Panc1 (cell line): ENCODE results near the gene SLC2A6. TPM values are rescaled to one million over a fixed set of nuclear protein-coding genes. Genes with fewer than 3 reads are reported as not detected.
"Not testable (repeated sequence)": the region's sequence is repeated elsewhere in the genome, so short reads cannot be mapped to it uniquely, and the experiment has no call there.

Experiments
- ATAC-seq: fragments of 200-7000 bp; cut with Tn5 transposase; 2 replicates; pipeline ENCODE4 v1.9.1; 2020; ENCODE audit warnings: mild to moderate bottlenecking, moderate library complexity
- BruUV-seq: library from RNA; stranded (reverse); fragments of 400-500 nt; replicated peaks from 2 replicates; lab custom pipeline; 2021; lab: Mats Ljungman, UMichigan
- CTCF ChIA-PET: fragments of 300-600 bp; sonication (Branson Sonifier 250); formaldehyde crosslinking; loops from one replicate; lab custom pipeline; 2022; ENCODE audit warnings: antibody characterized with exemption; lab: Charles Lee
- POLR2A ChIA-PET: fragments of 300-600 bp; sonication (Branson Sonifier 250); formaldehyde crosslinking; loops from one replicate; lab custom pipeline; 2022; ENCODE audit warnings: antibody characterized with exemption; lab: Charles Lee
- DNase-seq: peaks from one replicate; pipeline ENCODE4 v3.0.0-alpha.2; 2010; ENCODE audit warnings: low read depth, low spot score
- H3K27ac ChIP-seq: 2 replicates; pipeline ENCODE4 v1.5.1; 2011; ENCODE audit warnings: mild to moderate bottlenecking, low read length, inconsistent platforms
- H3K27me3 ChIP-seq: fragments of 200-500 bp; sonication (Bioruptor generic); 2 replicates; pipeline ENCODE4 v1.6.0; 2014; ENCODE audit warnings: low read length, inconsistent platforms; ENCODE audit not compliant: control insufficient read depth, insufficient read depth
- H3K36me3 ChIP-seq: fragments of 200-500 bp; sonication (Bioruptor generic); 2 replicates; pipeline ENCODE4 v1.5.1; 2014; ENCODE audit warnings: inconsistent platforms, mild to moderate bottlenecking, low read length, moderate library complexity; ENCODE audit not compliant: control insufficient read depth, insufficient read depth
- H3K4me1 ChIP-seq: 2 replicates; pipeline ENCODE4 v1.5.1; 2011; ENCODE audit warnings: inconsistent platforms, mild to moderate bottlenecking, low read length, moderate library complexity; ENCODE audit not compliant: control insufficient read depth, insufficient read depth
- H3K4me3 ChIP-seq, 2 experiments: 2 replicates each; pipeline ENCODE4 v1.5.1; 2011 to 2012; ENCODE audit warnings: low read depth in 2 of 2, low read length in 2 of 2, mild to moderate bottlenecking in 2 of 2, inconsistent platforms in 1 of 2, moderate library complexity in 1 of 2
- H3K9me3 ChIP-seq: fragments of 200-500 bp; sonication (Bioruptor generic); 2 replicates; pipeline ENCODE4 v1.5.1; 2014; ENCODE audit warnings: low read depth, mild to moderate bottlenecking, inconsistent platforms, low read length, moderate library complexity; ENCODE audit not compliant: control insufficient read depth, insufficient read depth
- CTCF ChIP-seq: fragments of 450-650 bp; IDR thresholded peaks from 2 replicates; pipeline ENCODE4 v1.5.1; 2017; ENCODE audit warnings: mild to moderate bottlenecking
- POLR2AphosphoS5 ChIP-seq: IDR thresholded peaks from 2 replicates; pipeline ENCODE4 v1.6.1; 2012; ENCODE audit warnings: mild to moderate bottlenecking, low read depth, low read length, moderate library complexity
- REST ChIP-seq, 2 experiments: IDR thresholded peaks; 2 replicates each; pipeline ENCODE4 v1.6.1; 2011 to 2012; ENCODE audit warnings: low read depth in 2 of 2, control low read depth in 1 of 2, low read length in 1 of 2, mild to moderate bottlenecking in 1 of 2, moderate library complexity in 1 of 2; ENCODE audit not compliant: insufficient read depth in 1 of 2
- SIN3A ChIP-seq: IDR thresholded peaks from 2 replicates; pipeline ENCODE4 v1.6.1; 2012; ENCODE audit warnings: low read depth, mild to moderate bottlenecking, low read length, moderate library complexity, borderline replicate concordance; ENCODE audit not compliant: insufficient read depth
- TCF7L2 ChIP-seq: IDR thresholded peaks from 2 replicates; pipeline ENCODE4 v1.6.1; 2011; ENCODE audit warnings: mild to moderate bottlenecking, low read depth, low read length, inconsistent platforms
- in situ Hi-C: cut with HindIII; loops from 2 replicates; pipeline ENCODE4 v1.10.0; 2016; ENCODE audit warnings: low sequenced_read_pairs, low pct_unique_long_range_greater_than_20kb
- intact Hi-C: fragments of 100-400 bp; cut with micrococcal nuclease; formaldehyde crosslinking; loops from one replicate; pipeline ENCODE4 v1.10.0; 2022; ENCODE audit not compliant: unreplicated experiment
- total RNA-seq: library from RNA; stranded (reverse); gene quantifications from one replicate; pipeline ENCODE4 v1.2.1, GENCODE V29; 2021; ENCODE audit not compliant: unreplicated experiment

The SLC2A6 gene
- total RNA-seq, 1 experiment from 2014 or later = 48.2 TPM

- H3K9me3 ChIP-seq = no peaks in the 10 kb centered on the region
- no peaks in the 10 kb centered on the region; the same call in 1 of the 2 replicates for H3K4me1 ChIP-seq
- TF ChIP-seq TCF7L2 (no peak), POLR2AphosphoS5 (no peak), CTCF (no peak)
- intact Hi-C loops = no loop called here
- no peak overlapping the region for H3K4me3 ChIP-seq
- no peak overlapping the region for H3K27ac ChIP-seq
- no peak for ATAC-seq
- DNase-seq = no peak
- no peaks in the 10 kb centered on the region for H3K27me3 ChIP-seq
- in situ Hi-C loops = no loop called here
- BruUV-seq = no TSS peak
- ChIA-PET POLR2A (no interaction called here), CTCF (no interaction called here)
- H3K36me3 ChIP-seq = no peaks in the 10 kb centered on the region
Measured at GRCh38 chr9:133453651-133454050, 25.2 kb downstream of the SLC2A6 start.

- CTCF ChIA-PET = no interaction called here
Measured at GRCh38 chr9:133452562-133452961, 26.3 kb downstream of the SLC2A6 start.

GRCh38 chr9:133451865-133452264 lies 27.0 kb downstream of the SLC2A6 start:
- H3K36me3 ChIP-seq, POLR2A ChIA-PET, BruUV-seq, intact Hi-C loops, H3K27me3 ChIP-seq, H3K9me3 ChIP-seq, H3K4me1 ChIP-seq, in situ Hi-C loops, CTCF ChIA-PET, ATAC-seq, H3K4me3 ChIP-seq, DNase-seq, H3K27ac ChIP-seq: not testable (repeated sequence)

More at GRCh38 chr9:133452562-133452961, 26.3 kb downstream of the SLC2A6 start:
- Histone ChIP-seq H3K4me3 (no peak overlapping the region), H3K27me3 (no peaks in the 10 kb centered on the region), H3K9me3 (no peaks in the 10 kb centered on the region), H3K36me3 (no peaks in the 10 kb centered on the region), H3K27ac (no peak overlapping the region), H3K4me1 (no peaks in the 10 kb centered on the region; the same call in 1 of the 2 replicates)
- POLR2A ChIA-PET = no interaction called here
- no peak for TF ChIP-seq SIN3A
- TF ChIP-seq TCF7L2 = no peak
- TF ChIP-seq REST (IDR thresholded peaks at IDR 0.05; ENCODE audit: insufficient read depth in 1 of 2, low read depth in 2 of 2, low read length in 1 of 2) = no peak
- TF ChIP-seq POLR2AphosphoS5 = no peak
- no peak for TF ChIP-seq CTCF
- BruUV-seq = no TSS peak
- ATAC-seq (no peak), DNase-seq (no peak)
- in situ Hi-C loops = no loop called here
- intact Hi-C loops = no loop called here
